Stimulated activated CD8-positive, alpha-beta memory T cell treated with anti-CD3 and anti-CD28 coated beads, Interleukin-4, amount 100 ng/mL, for 4 hours (primary cell): Measurements from ENCODE around the gene SFI1.
"Not testable (repeated sequence)": the region's sequence is repeated elsewhere in the genome, so short reads cannot be mapped to it uniquely, and the experiment has no call there.

ENCODE experiments used
- DNase-seq, 2 donors: peaks; one replicate each; pipeline ENCODE4 v3.0.0-alpha.2; 2020; ENCODE audit warnings: low read depth in 2 of 2, low spot score in 1 of 2

The SFI1 gene

GRCh38 chr22:31492151-31492550 lies 4.2 kb upstream of the SFI1 start:
- no peak for DNase-seq

GRCh38 chr22:31493355-31493754 lies 3.0 kb upstream of the SFI1 start:
- not testable (repeated sequence) for DNase-seq

GRCh38 chr22:31495343-31495742 lies 993 bp upstream of the SFI1 start:
- DNase-seq = no peak

GRCh38 chr22:31496735-31497146 lies 405 bp downstream of the SFI1 start:
- no peak for DNase-seq

GRCh38 chr22:31497148-31497938 lies 1.0 kb downstream of the SFI1 start:
- DNase-seq = no peak

- no peak for DNase-seq
Observed at GRCh38 chr22:31501738-31502137, 5.4 kb downstream of the SFI1 start.

- no peak for DNase-seq
Observed at GRCh38 chr22:31503211-31503964, 7.1 kb downstream of the SFI1 start.

- DNase-seq = no peak
Observed at GRCh38 chr22:31504282-31504681, 7.9 kb downstream of the SFI1 start.

GRCh38 chr22:31507517-31507916 lies 11.2 kb downstream of the SFI1 start:
- DNase-seq = not testable (repeated sequence)

- no peak for DNase-seq
Observed at GRCh38 chr22:31508536-31508935, 12.2 kb downstream of the SFI1 start.

GRCh38 chr22:31509061-31509762 lies 12.9 kb downstream of the SFI1 start:
- no peak for DNase-seq

GRCh38 chr22:31520051-31520450 lies 23.7 kb downstream of the SFI1 start:
- DNase-seq = no peak

GRCh38 chr22:31524132-31524531 lies 27.8 kb downstream of the SFI1 start:
- not testable (repeated sequence) for DNase-seq

- DNase-seq = no peak
Observed at GRCh38 chr22:31526270-31526669, 29.9 kb downstream of the SFI1 start.

- DNase-seq = no peak
Observed at GRCh38 chr22:31530823-31531195, 34.5 kb downstream of the SFI1 start.

- no peak for DNase-seq
Observed at GRCh38 chr22:31532060-31532459, 35.7 kb downstream of the SFI1 start.

- DNase-seq = no peak
Observed at GRCh38 chr22:31533374-31533773, 37.0 kb downstream of the SFI1 start.

GRCh38 chr22:31537019-31537535 lies 40.7 kb downstream of the SFI1 start:
- DNase-seq = no peak

- DNase-seq = no peak
Observed at GRCh38 chr22:31538815-31539214, 42.5 kb downstream of the SFI1 start.

- not testable (repeated sequence) for DNase-seq
Observed at GRCh38 chr22:31540166-31540565, 43.8 kb downstream of the SFI1 start.

GRCh38 chr22:31540966-31541365 lies 44.6 kb downstream of the SFI1 start:
- no peak for DNase-seq
